ENCODE measurements around the gene TSPAN32.

DNA sequence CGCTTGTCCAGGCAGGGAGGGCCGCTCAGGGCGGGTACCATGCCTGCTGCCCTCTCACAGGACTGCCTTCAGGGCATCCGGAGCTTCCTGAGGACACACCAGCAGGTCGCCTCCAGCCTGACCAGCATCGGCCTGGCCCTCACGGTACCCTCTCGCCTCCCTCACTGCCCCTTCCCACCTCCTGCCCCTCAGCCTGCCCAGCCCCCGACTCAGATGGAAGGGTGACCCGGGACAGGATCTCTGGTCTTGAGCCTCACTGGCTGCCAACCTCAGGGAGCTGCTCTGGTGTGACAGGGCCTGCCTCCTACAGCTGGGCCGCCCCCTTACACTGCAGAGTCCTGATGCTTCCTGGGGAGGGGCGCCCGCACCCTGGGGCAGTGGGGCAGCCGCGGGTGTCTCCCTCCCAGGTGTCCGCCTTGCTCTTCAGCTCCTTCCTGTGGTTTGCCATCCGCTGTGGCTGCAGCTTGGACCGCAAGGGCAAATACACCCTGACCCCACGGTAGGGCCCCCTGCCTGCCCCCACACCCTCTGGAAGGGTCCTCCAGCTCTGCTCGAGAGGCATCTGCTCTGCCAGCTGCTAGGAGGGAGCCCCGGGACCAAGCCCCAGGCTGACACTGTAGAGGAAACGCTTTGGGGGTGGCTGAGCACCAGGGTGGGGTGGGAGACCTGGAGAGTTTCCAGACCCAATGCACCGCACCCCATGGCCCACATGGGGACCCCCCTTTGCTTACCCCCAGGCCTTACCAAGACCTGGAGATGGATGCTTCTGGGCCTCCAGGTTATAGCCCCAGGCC is 14.6 kb downstream of the TSPAN32 start:
- TF ChIP-seq CTCF (IDR thresholded peaks at IDR 0.05 in 8 of 11, conservative IDR thresholded peaks at IDR 0.05 in 3 of 11) (no peak), POLR2A (IDR thresholded peaks at IDR 0.05) (no peak), POLR2AphosphoS5 (IDR thresholded peaks at IDR 0.05) (peak in 1 of 3 donors; percentile 9)
